HEK293 (cell line): ENCODE data around the gene BLM.

ENCODE experiments used
- ATF2 ChIP-seq: fragments of 450-650 bp; formaldehyde crosslinking; IDR thresholded peaks from 2 replicates; pipeline ENCODE4 v1.5.1; 2016; ENCODE audit warnings: missing biosample characterization, missing genetic modification characterization, low read depth
- CTCF ChIP-seq: fragments of 450-650 bp; formaldehyde crosslinking; IDR thresholded peaks from 2 replicates; pipeline ENCODE4 v1.5.1; 2016; ENCODE audit warnings: missing biosample characterization, missing genetic modification characterization
- GLI4 ChIP-seq: fragments of 450-650 bp; formaldehyde crosslinking; IDR thresholded peaks from 2 replicates; pipeline ENCODE4 v1.5.1; 2016; ENCODE audit warnings: missing biosample characterization, missing genetic modification characterization
- KLF8 ChIP-seq: fragments of 450-650 bp; formaldehyde crosslinking; IDR thresholded peaks from 2 replicates; pipeline ENCODE4 v1.5.1; 2016; ENCODE audit warnings: missing biosample characterization, missing genetic modification characterization
- PBX3 ChIP-seq: sonication (generic); formaldehyde crosslinking; IDR thresholded peaks from 2 replicates; pipeline ENCODE4 v1.8.1; 2022; ENCODE audit warnings: mild to moderate bottlenecking, moderate library complexity, missing genetic modification reagents
- SP3 ChIP-seq: fragments of 450-650 bp; formaldehyde crosslinking; IDR thresholded peaks from 2 replicates; pipeline ENCODE4 v1.5.1; 2016; ENCODE audit warnings: missing biosample characterization, missing genetic modification characterization
- ZBTB48 ChIP-seq: fragments of 450-650 bp; formaldehyde crosslinking; IDR thresholded peaks from 2 replicates; pipeline ENCODE4 v1.5.1; 2016; ENCODE audit warnings: missing biosample characterization, missing genetic modification characterization
- ZNF133 ChIP-seq: fragments of 450-650 bp; formaldehyde crosslinking; IDR thresholded peaks from 2 replicates; pipeline ENCODE4 v1.5.1; 2016; ENCODE audit warnings: missing biosample characterization, missing genetic modification characterization
- ZNF391 ChIP-seq: fragments of 450-650 bp; formaldehyde crosslinking; IDR thresholded peaks from 2 replicates; pipeline ENCODE4 v1.5.1; 2016; ENCODE audit warnings: low read depth, missing biosample characterization, missing genetic modification characterization, borderline replicate concordance
- ZNF404 ChIP-seq: fragments of 450-650 bp; formaldehyde crosslinking; IDR thresholded peaks from 2 replicates; pipeline ENCODE4 v1.5.1; 2017; ENCODE audit warnings: missing biosample characterization, missing genetic modification characterization
- ZNF555 ChIP-seq: fragments of 450-650 bp; formaldehyde crosslinking; conservative IDR thresholded peaks from 2 replicates; pipeline ENCODE4 v1.5.1; 2017; ENCODE audit warnings: missing biosample characterization, mild to moderate bottlenecking, missing genetic modification characterization, inconsistent platforms
- ZNF558 ChIP-seq: fragments of 450-650 bp; formaldehyde crosslinking; IDR thresholded peaks from 2 replicates; pipeline ENCODE4 v1.5.1; 2016; ENCODE audit warnings: missing biosample characterization, missing genetic modification characterization

GRCh38 chr15:90845201-90845949, 128.2 kb downstream of the BLM start:
- no peak for TF ChIP-seq CTCF (tag by site-specific recombination)
- TF ChIP-seq ZNF555 (tag by site-specific recombination), result no peak
- no peak for TF ChIP-seq ZNF404 (tag by site-specific recombination)
- no peak for TF ChIP-seq GLI4 (tag by site-specific recombination)
- no peak for TF ChIP-seq ZNF391
- TF ChIP-seq ATF2 (tag by site-specific recombination), result no peak
- no peak for TF ChIP-seq SP3
- TF ChIP-seq ZNF133 (tag by site-specific recombination), result no peak
- no peak for TF ChIP-seq ZNF558 (tag by site-specific recombination)
- TF ChIP-seq PBX3 (CRISPR knock-in tag), result no peak
- no peak for TF ChIP-seq KLF8 (tag by site-specific recombination)
- no peak for TF ChIP-seq ZBTB48 (tag by site-specific recombination)
